WTC11 (cell line): Measurements from ENCODE around the gene TMEM40.

Experiments
- CREB1 ChIP-seq: sonication (generic); formaldehyde crosslinking; IDR thresholded peaks from 2 replicates; pipeline ENCODE4 v1.8.0; 2023; ENCODE audit warnings: mild to moderate bottlenecking, missing genetic modification reagents
- FOXJ3 ChIP-seq: sonication (generic); formaldehyde crosslinking; IDR thresholded peaks from 2 replicates; pipeline ENCODE4 v1.9.0; 2021; ENCODE audit warnings: missing genetic modification reagents, mild to moderate bottlenecking, borderline replicate concordance
- IRF2 ChIP-seq: sonication (generic); formaldehyde crosslinking; IDR thresholded peaks from 2 replicates; pipeline ENCODE4 v1.8.0; 2022; ENCODE audit warnings: low read depth, missing genetic modification reagents, borderline replicate concordance
- MXD4 ChIP-seq: fragments of 250-450 bp; sonication (Bioruptor Pico); IDR thresholded peaks from 2 replicates; pipeline ENCODE4 v1.8.0; 2021; ENCODE audit warnings: mild to moderate bottlenecking, moderate library complexity, borderline replicate concordance
- NFE2L1 ChIP-seq: sonication (generic); formaldehyde crosslinking; IDR thresholded peaks from 2 replicates; pipeline ENCODE4 v1.8.1; 2023; ENCODE audit warnings: missing genetic modification reagents
- SP1 ChIP-seq: sonication (generic); formaldehyde crosslinking; conservative IDR thresholded peaks from 2 replicates; pipeline ENCODE4 v1.8.1; 2022; ENCODE audit warnings: missing genetic modification reagents
- TEAD4 ChIP-seq: sonication (generic); formaldehyde crosslinking; IDR thresholded peaks from 2 replicates; pipeline ENCODE4 v1.8.0; 2022; ENCODE audit warnings: mild to moderate bottlenecking, missing genetic modification reagents
- ZNF416 ChIP-seq: fragments of 250-450 bp; sonication (Bioruptor Pico); IDR thresholded peaks from 2 replicates; pipeline ENCODE4 v1.9.0; 2021; ENCODE audit warnings: mild to moderate bottlenecking, inconsistent platforms
- TF ChIP-seq, protein P1 (sequence below): fragments of 200-600 bp; IDR thresholded peaks from 2 replicates; pipeline ENCODE4 v1.8.0; 2022; ENCODE audit warnings: antibody characterized with exemption
- TF ChIP-seq, protein P2 (sequence below): sonication (generic); formaldehyde crosslinking; IDR thresholded peaks from 2 replicates; pipeline ENCODE4 v1.8.0; 2022; ENCODE audit warnings: mild to moderate bottlenecking, missing genetic modification reagents
- TF ChIP-seq, protein P3 (sequence below): sonication (generic); formaldehyde crosslinking; IDR thresholded peaks from 2 replicates; pipeline ENCODE4 v1.8.1; 2023; ENCODE audit warnings: mild to moderate bottlenecking, missing genetic modification reagents

DNA sequence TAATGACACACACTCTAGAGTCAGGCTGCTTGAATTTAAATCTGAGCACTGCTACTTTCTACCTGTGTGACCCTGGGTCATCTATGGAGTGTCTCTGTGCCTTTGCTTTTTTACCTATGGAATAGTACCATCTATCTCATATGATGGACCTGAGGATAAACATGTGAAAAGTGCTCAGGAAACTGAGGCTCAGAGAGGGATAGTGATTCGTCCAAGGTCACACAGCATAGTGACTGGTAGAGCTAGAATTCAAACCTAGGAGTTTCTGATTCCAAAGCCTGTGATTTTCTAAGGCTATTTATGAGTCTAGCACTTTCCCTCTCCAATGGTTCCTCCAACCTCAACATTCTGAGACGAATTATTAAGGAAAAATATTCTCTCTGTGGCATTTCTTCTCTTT lies 63.1 kb downstream of the TMEM40 start:
- TF ChIP-seq, protein P1, sequence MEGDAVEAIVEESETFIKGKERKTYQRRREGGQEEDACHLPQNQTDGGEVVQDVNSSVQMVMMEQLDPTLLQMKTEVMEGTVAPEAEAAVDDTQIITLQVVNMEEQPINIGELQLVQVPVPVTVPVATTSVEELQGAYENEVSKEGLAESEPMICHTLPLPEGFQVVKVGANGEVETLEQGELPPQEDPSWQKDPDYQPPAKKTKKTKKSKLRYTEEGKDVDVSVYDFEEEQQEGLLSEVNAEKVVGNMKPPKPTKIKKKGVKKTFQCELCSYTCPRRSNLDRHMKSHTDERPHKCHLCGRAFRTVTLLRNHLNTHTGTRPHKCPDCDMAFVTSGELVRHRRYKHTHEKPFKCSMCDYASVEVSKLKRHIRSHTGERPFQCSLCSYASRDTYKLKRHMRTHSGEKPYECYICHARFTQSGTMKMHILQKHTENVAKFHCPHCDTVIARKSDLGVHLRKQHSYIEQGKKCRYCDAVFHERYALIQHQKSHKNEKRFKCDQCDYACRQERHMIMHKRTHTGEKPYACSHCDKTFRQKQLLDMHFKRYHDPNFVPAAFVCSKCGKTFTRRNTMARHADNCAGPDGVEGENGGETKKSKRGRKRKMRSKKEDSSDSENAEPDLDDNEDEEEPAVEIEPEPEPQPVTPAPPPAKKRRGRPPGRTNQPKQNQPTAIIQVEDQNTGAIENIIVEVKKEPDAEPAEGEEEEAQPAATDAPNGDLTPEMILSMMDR, result no peak
- no peak for TF ChIP-seq SP1
- TF ChIP-seq CREB1 (CRISPR knock-in tag), result no peak
- TF ChIP-seq MXD4 (CRISPR knock-in tag), result no peak
- TF ChIP-seq, protein P2, sequence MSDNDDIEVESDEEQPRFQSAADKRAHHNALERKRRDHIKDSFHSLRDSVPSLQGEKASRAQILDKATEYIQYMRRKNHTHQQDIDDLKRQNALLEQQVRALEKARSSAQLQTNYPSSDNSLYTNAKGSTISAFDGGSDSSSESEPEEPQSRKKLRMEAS (CRISPR knock-in tag), result no peak
- TF ChIP-seq, protein P3, sequence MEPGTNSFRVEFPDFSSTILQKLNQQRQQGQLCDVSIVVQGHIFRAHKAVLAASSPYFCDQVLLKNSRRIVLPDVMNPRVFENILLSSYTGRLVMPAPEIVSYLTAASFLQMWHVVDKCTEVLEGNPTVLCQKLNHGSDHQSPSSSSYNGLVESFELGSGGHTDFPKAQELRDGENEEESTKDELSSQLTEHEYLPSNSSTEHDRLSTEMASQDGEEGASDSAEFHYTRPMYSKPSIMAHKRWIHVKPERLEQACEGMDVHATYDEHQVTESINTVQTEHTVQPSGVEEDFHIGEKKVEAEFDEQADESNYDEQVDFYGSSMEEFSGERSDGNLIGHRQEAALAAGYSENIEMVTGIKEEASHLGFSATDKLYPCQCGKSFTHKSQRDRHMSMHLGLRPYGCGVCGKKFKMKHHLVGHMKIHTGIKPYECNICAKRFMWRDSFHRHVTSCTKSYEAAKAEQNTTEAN (CRISPR knock-in tag), result no peak
- TF ChIP-seq IRF2 (CRISPR knock-in tag), result no peak
- no peak for TF ChIP-seq TEAD4
- no peak for TF ChIP-seq FOXJ3 (CRISPR knock-in tag)
- TF ChIP-seq NFE2L1 (CRISPR knock-in tag), result no peak
- no peak for TF ChIP-seq ZNF416 (CRISPR knock-in tag)
